ENCODE measurements around the gene OCEL1.

OCEL1 gene

GRCh38 chr19:17240826-17241399, 14.9 kb downstream of the OCEL1 start:
- Histone ChIP-seq H3K27ac (ENCODE audit: low read length) (no peak overlapping the region), H3K9me3 (ENCODE audit: insufficient read depth, low read length, severe bottlenecking) (no peaks in the 10 kb centered on the region), H3K36me3 (ENCODE audit: insufficient read depth, low read length) (peaks cover 9% of the 10 kb centered on the region; the same call in 1 of the 2 replicates), H3K79me2 (ENCODE audit: insufficient read depth, low read length) (peaks cover 34% of the 10 kb centered on the region), H4K20me1 (ENCODE audit: insufficient read depth, low read length) (peaks cover 8% of the 10 kb centered on the region), H2AFZ (ENCODE audit: low read depth, low read length) (no peak overlapping the region), H3K4me2 (ENCODE audit: insufficient read depth, low read length) (no peak overlapping the region), H3K9ac (ENCODE audit: low read depth, low read length) (no peak overlapping the region), H3K4me3 (ENCODE audit: low read depth in 1 of 2, low read length in 2 of 2) (no peak overlapping the region), H3K4me1 (ENCODE audit: insufficient read depth, low read length) (peaks cover 35% of the 10 kb centered on the region), H3K27me3 (ENCODE audit: insufficient read depth, low read length, poor library complexity) (no peaks in the 10 kb centered on the region)
- no peak for DNase-seq
- TF ChIP-seq CTCF (IDR thresholded peaks at IDR 0.05; ENCODE audit: borderline replicate concordance, extremely low read depth, low read length, poor library complexity, severe bottlenecking): no peak
- TF ChIP-seq EZH2 (IDR thresholded peaks at IDR 0.05; ENCODE audit: borderline replicate concordance, low read depth, low read length, severe bottlenecking): no peak
- ATAC-seq (ENCODE audit: insufficient read depth, low read depth): no peak

GRCh38 chr19:17242431-17243208, 16.6 kb downstream of the OCEL1 start:
- peak overlapping the region; percentile 98; the same call in 1 of the 2 replicates for H3K4me2 ChIP-seq (ENCODE audit: insufficient read depth, low read length)
- no peaks in the 10 kb centered on the region for H3K27me3 ChIP-seq (ENCODE audit: insufficient read depth, low read length, poor library complexity)
- ATAC-seq (ENCODE audit: insufficient read depth, low read depth): no peak
- peaks cover 9% of the 10 kb centered on the region; the same call in 1 of the 2 replicates for H3K36me3 ChIP-seq (ENCODE audit: insufficient read depth, low read length)
- no peak overlapping the region for H2AFZ ChIP-seq (ENCODE audit: low read depth, low read length)
- DNase-seq: no peak
- H3K4me3 ChIP-seq (ENCODE audit: low read depth in 1 of 2, low read length in 2 of 2): no peak overlapping the region
- H3K79me2 ChIP-seq (ENCODE audit: insufficient read depth, low read length): peaks cover 34% of the 10 kb centered on the region
- peak overlapping the region; percentile 40; the same call in 1 of the 2 replicates for H3K27ac ChIP-seq (ENCODE audit: low read length)
- H3K9me3 ChIP-seq (ENCODE audit: insufficient read depth, low read length, severe bottlenecking): no peaks in the 10 kb centered on the region
- peak overlapping the region; percentile 18; the same call in 1 of the 2 replicates for H3K9ac ChIP-seq (ENCODE audit: low read depth, low read length)
- peaks cover 35% of the 10 kb centered on the region for H3K4me1 ChIP-seq (ENCODE audit: insufficient read depth, low read length)
- peaks cover 8% of the 10 kb centered on the region for H4K20me1 ChIP-seq (ENCODE audit: insufficient read depth, low read length)
- no peak for TF ChIP-seq EZH2 (IDR thresholded peaks at IDR 0.05; ENCODE audit: borderline replicate concordance, low read depth, low read length, severe bottlenecking)
- no peak for TF ChIP-seq CTCF (IDR thresholded peaks at IDR 0.05; ENCODE audit: borderline replicate concordance, extremely low read depth, low read length, poor library complexity, severe bottlenecking)

- no peak for TF ChIP-seq EZH2 (IDR thresholded peaks at IDR 0.05; ENCODE audit: borderline replicate concordance, low read depth, low read length, severe bottlenecking)
- no peak for TF ChIP-seq CTCF (IDR thresholded peaks at IDR 0.05; ENCODE audit: borderline replicate concordance, extremely low read depth, low read length, poor library complexity, severe bottlenecking)
- Histone ChIP-seq H3K9me3 (ENCODE audit: insufficient read depth, low read length, severe bottlenecking) (no peaks in the 10 kb centered on the region), H3K79me2 (ENCODE audit: insufficient read depth, low read length) (peaks cover 34% of the 10 kb centered on the region), H3K9ac (ENCODE audit: low read depth, low read length) (peak overlapping the region; percentile 18; the same call in 1 of the 2 replicates), H3K27ac (ENCODE audit: low read length) (no peak overlapping the region; the same call in 1 of the 2 replicates), H3K4me3 (ENCODE audit: low read depth in 1 of 2, low read length in 2 of 2) (0 out of 4 replicates have a peak overlapping the region, but pooled peaks of 1 of the 2 experiments have one; percentile 36), H3K27me3 (ENCODE audit: insufficient read depth, low read length, poor library complexity) (no peaks in the 10 kb centered on the region), H3K4me2 (ENCODE audit: insufficient read depth, low read length) (peak overlapping the region; percentile 98), H3K36me3 (ENCODE audit: insufficient read depth, low read length) (peaks cover 9% of the 10 kb centered on the region; the same call in 1 of the 2 replicates), H2AFZ (ENCODE audit: low read depth, low read length) (no peak overlapping the region), H3K4me1 (ENCODE audit: insufficient read depth, low read length) (peaks cover 35% of the 10 kb centered on the region), H4K20me1 (ENCODE audit: insufficient read depth, low read length) (peaks cover 8% of the 10 kb centered on the region)
- no peak for DNase-seq
- ATAC-seq (ENCODE audit: insufficient read depth, low read depth): no peak
Measured at GRCh38 chr19:17243211-17243829, 17.3 kb downstream of the OCEL1 start.
